SU-DHL-6 (cell line): ENCODE data around the gene NCOA4.
"Not testable (repeated sequence)": the region's sequence is repeated elsewhere in the genome, so short reads cannot be mapped to it uniquely, and the experiment has no call there.

Source experiments
- H2AFZ ChIP-seq: fragments of 200-600 bp; sonication (generic); 2 replicates; pipeline ENCODE4 v1.6.1; 2014; ENCODE audit warnings: low read depth, mild to moderate bottlenecking, moderate library complexity, mixed read lengths, antibody characterized with exemption, low read length; ENCODE audit not compliant: severe bottlenecking
- H3F3A ChIP-seq: fragments of 200-600 bp; shearing (Covaris generic); 2 replicates; pipeline ENCODE4 v1.6.0; 2016; ENCODE audit warnings: antibody characterized with exemption, mild to moderate bottlenecking; ENCODE audit not compliant: insufficient read depth
- H3K27ac ChIP-seq: fragments of 200-600 bp; sonication (generic); 2 replicates; pipeline ENCODE4 v1.5.1; 2016; ENCODE audit warnings: low read depth, mild to moderate bottlenecking, low read length, moderate library complexity, mixed read lengths
- H3K27me3 ChIP-seq: fragments of 200-600 bp; sonication (generic), shearing (Covaris generic); 2 replicates; pipeline ENCODE4 v1.6.0; 2014; ENCODE audit warnings: mild to moderate bottlenecking, low read length
- H3K36me3 ChIP-seq: fragments of 200-600 bp; sonication (generic); 2 replicates; pipeline ENCODE4 v1.6.1; 2014; ENCODE audit warnings: mild to moderate bottlenecking, low read length, mixed read lengths
- H3K4me2 ChIP-seq: fragments of 300-600, 200-600 bp; shearing (Covaris generic), sonication (generic); 2 replicates; pipeline ENCODE4 v1.6.0; 2014; ENCODE audit warnings: low read length, low read depth, mild to moderate bottlenecking; ENCODE audit not compliant: poor library complexity, severe bottlenecking
- H3K4me3 ChIP-seq: fragments of 200-600 bp; sonication (generic); 2 replicates; pipeline ENCODE4 v1.5.1; 2014; ENCODE audit warnings: antibody characterized with exemption, low read length, mild to moderate bottlenecking, mixed read lengths; ENCODE audit not compliant: insufficient read depth, poor library complexity, severe bottlenecking
- H3K79me2 ChIP-seq: fragments of 200-600 bp; sonication (generic); 2 replicates; pipeline ENCODE4 v1.6.1; 2014; ENCODE audit warnings: mild to moderate bottlenecking, low read length, moderate library complexity; ENCODE audit not compliant: insufficient read depth
- H3K9ac ChIP-seq: fragments of 200-600 bp; sonication (generic); 2 replicates; pipeline ENCODE4 v1.7.0; 2014; ENCODE audit warnings: mild to moderate bottlenecking, low read length
- H3K9me2 ChIP-seq: fragments of 200-600 bp; sonication (generic); replicated peaks from 2 replicates; pipeline ENCODE4 v1.6.1; 2014; ENCODE audit warnings: low read length; ENCODE audit not compliant: insufficient read depth
- H3K9me3 ChIP-seq: fragments of 200-600 bp; sonication (generic); 2 replicates; pipeline ENCODE4 v1.6.1; 2014; ENCODE audit warnings: low read length, mixed read lengths; ENCODE audit not compliant: insufficient read depth
- H4K20me1 ChIP-seq: fragments of 200-600 bp; sonication (generic); 2 replicates; pipeline ENCODE4 v1.6.1; 2014; ENCODE audit warnings: low read depth, mild to moderate bottlenecking, antibody characterized with exemption, low read length, moderate library complexity, mixed read lengths

The NCOA4 gene

DNA sequence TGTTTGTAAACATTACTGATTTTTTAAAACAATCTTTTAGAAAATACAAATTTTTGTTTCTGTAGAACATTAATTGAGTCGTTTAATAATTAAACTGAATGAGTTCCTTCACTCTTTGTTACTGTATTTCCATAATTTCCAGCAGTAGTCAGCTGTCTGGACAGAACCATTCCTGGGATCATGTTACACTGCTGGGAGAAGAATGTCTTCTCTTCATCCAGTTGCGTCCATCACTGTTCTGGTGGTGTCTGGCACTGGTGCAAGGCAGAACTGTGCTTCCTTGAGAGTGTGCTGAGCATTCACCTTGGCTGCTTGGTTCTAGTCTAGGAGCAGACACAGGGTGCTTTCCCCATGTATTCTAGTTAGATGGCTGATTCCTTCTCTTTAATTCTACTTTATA lies 46.0 kb downstream of the NCOA4 start:
- H3F3A ChIP-seq, H4K20me1 ChIP-seq, H3K4me3 ChIP-seq, H3K9me2 ChIP-seq, H2AFZ ChIP-seq, H3K9ac ChIP-seq, H3K36me3 ChIP-seq, H3K4me2 ChIP-seq, H3K27me3 ChIP-seq, H3K27ac ChIP-seq, H3K79me2 ChIP-seq, H3K9me3 ChIP-seq: not testable (repeated sequence)

DNA sequence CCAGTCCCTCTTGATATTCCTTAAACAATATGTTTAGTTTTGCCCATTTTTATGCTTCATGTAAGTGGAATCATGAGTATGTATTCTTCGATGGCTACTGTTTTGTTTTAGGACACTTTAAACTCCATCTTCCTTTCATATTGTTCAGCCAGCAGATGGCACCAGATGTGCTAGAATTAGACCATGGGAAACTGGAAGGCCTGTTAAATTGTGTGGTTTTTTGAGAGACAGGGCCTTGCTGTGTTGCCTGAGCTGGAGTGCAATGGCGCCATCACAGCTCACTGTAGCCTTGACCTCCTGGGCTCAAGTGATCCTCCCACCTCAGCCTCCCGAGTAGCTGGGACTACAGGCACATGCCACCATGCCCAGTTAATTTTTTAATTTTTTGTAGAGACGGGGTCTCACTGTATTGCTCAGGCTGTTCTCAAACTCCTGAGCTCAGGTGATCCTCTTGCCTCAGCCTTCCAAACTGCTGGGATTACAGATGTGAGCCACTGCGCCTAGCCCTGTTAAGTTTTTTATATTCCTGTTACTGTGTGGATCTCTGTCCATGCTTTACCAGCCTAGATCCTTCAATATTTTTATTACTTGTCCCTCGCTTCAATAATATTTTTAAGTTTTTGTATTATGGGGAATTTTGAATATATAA lies 46.8 kb downstream of the NCOA4 start:
- not testable (repeated sequence) for H3K27me3 ChIP-seq, H3K36me3 ChIP-seq, H3F3A ChIP-seq, H3K9me2 ChIP-seq, H2AFZ ChIP-seq, H3K27ac ChIP-seq, H3K9me3 ChIP-seq, H3K9ac ChIP-seq, H4K20me1 ChIP-seq, H3K79me2 ChIP-seq, H3K4me3 ChIP-seq, H3K4me2 ChIP-seq

DNA sequence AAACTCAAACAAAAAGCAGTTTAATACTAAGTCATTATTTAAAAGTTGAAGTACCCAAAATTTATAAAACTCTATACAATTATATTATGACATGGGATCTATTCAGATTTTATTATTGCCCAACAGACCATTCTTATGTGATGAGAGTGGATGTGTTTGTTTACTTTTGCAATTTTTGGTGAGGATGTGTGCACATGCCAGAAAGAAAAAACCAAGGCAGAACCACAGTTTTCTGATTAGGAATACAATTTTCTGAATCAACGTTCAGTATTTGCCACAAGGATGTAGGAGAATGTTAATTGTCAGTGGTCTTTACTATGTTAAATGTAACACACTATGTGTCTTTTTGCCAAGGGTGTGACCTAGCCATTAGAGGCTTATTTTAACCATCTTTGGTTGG lies 49.1 kb downstream of the NCOA4 start:
- not testable (repeated sequence) for H3K9me2 ChIP-seq, H3K9me3 ChIP-seq, H4K20me1 ChIP-seq, H3K9ac ChIP-seq, H3K27ac ChIP-seq, H3K36me3 ChIP-seq, H3K4me3 ChIP-seq, H3F3A ChIP-seq, H3K4me2 ChIP-seq, H2AFZ ChIP-seq, H3K27me3 ChIP-seq
- H3K79me2 ChIP-seq, result peaks cover 12% of the 10 kb centered on the region; the same call in 1 of the 2 replicates

DNA sequence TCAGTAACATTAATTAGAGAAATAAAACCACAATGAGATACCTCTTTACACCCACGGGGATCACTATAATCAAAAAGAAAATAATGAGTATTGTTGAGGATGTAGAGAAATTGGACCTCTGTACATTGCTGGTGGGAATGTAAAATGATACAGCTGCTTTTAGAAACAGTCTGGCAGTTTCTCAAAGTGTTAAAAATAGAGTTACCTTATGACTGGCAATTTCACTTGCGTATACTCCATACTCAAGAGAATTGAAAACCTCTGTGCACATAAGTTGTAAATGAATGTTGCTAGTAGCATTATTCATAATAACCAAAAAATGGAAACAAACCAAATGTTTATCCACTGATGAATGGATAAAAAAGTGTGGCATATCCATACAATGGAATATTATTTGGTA lies 51.9 kb downstream of the NCOA4 start:
- not testable (repeated sequence) for H3K27me3 ChIP-seq, H3K27ac ChIP-seq, H3K4me3 ChIP-seq, H3K9me2 ChIP-seq, H2AFZ ChIP-seq, H4K20me1 ChIP-seq, H3K4me2 ChIP-seq, H3K9ac ChIP-seq, H3F3A ChIP-seq, H3K36me3 ChIP-seq, H3K9me3 ChIP-seq
- H3K79me2 ChIP-seq, result peaks cover 31% of the 10 kb centered on the region

DNA sequence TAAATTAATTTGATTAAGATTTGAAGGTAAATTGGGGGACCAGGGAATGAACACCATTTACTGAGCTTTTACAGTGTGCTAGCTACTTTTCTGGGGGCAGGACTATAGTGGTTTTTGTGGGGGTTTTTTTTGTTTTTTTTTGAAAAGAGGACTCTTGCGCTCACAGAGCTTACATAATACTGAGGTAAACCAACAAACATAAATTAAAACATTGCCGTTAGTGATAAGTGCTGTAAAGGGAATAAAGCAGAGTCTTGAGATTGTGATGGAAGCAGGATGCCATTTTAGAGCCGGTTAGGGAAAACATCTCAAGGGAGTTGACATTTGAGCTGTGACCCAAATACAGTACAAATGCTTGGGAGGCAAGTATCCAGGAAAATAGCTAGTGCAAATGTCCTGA lies 56.4 kb downstream of the NCOA4 start:
- not testable (repeated sequence) for H3K4me3 ChIP-seq, H4K20me1 ChIP-seq, H2AFZ ChIP-seq, H3K9me2 ChIP-seq, H3K27me3 ChIP-seq, H3K9me3 ChIP-seq, H3F3A ChIP-seq, H3K36me3 ChIP-seq, H3K9ac ChIP-seq, H3K27ac ChIP-seq
- H3K79me2 ChIP-seq, result peaks cover 61% of the 10 kb centered on the region
- peak overlapping the region; percentile 87 for H3K4me2 ChIP-seq

DNA sequence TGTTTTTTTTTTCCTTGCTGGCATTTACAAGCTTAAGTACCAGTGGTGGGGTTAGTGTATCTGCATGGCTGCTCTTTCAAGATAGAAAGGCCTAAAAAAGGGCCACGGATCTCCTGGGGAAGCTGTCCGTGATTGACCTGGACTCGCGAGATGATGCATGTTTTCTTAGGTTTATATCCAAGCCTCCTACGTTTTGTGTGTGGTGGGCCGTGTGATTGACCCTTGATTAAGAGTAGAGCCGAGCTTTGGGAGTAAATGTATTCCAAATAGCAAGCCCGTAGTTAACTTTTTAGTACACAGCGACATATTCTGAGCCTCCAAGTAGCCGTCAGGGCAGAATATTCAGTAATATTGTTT lies 57.6 kb downstream of the NCOA4 start:
- H3K9me3 ChIP-seq, H3F3A ChIP-seq, H3K36me3 ChIP-seq, H4K20me1 ChIP-seq, H3K27me3 ChIP-seq, H3K9me2 ChIP-seq: not testable (repeated sequence)
- Histone ChIP-seq H3K79me2 (peaks cover 63% of the 10 kb centered on the region), H3K27ac (0 out of 2 replicates have a peak overlapping the region, but pooled peaks have one; percentile 32), H3K4me3 (peak overlapping the region; percentile 93), H3K4me2 (peak overlapping the region; percentile 87), H2AFZ (peak overlapping the region; percentile 71), H3K9ac (peak overlapping the region; percentile 81)

DNA sequence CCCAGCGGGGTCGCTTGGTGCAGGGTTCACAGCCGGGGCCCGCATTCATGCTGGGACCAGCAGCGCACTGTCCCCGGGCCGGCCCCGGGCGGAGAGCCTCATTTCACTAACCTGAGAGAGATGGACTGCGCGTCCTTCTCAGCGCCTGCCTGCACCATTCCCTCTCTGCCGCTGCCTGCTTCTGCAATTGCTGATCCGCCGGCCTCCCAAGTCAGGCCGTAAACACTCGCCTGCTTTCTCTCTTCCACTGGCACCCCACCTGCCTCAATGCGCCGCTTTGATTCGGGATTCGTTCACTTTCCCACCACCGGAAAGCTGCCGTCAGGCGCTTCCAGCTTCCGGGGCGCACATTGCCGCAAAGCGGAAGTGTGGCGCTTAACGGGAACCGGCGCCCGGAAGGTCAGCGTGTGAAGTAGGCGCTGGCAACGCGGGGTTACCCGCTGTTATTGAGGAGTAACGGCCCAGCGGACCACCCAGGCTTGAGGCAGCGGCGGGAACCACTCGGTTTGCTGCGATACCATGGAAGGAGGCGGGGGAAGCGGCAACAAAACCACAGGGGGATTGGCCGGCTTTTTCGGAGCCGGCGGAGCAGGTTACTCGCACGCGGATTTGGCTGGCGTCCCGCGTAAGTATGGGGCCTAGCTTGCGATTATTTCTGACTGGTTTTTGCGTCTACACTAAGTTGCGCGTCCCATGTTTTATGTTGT lies 58.2 kb downstream of the NCOA4 start, which contains the start of gene TIMM23:
Gene TIMM23, plus strand, starts transcription at position 384 of the 707 bp plus-strand sequence. Its CDS starts 136 bp downstream, at position 520.
- not testable (repeated sequence) for H4K20me1 ChIP-seq, H3K9me2 ChIP-seq, H3K9me3 ChIP-seq, H3K36me3 ChIP-seq, H3K27me3 ChIP-seq, H3F3A ChIP-seq
- peak within 1 kb of the TSS; percentile 87 for H3K4me2 ChIP-seq
- peak within 1 kb of the TSS; percentile 93 for H3K4me3 ChIP-seq
- peak within 1 kb of the TSS; percentile 81 for H3K9ac ChIP-seq
- peak within 1 kb of the TSS; percentile 71 for H2AFZ ChIP-seq
- H3K79me2 ChIP-seq, result peaks cover 65% of the 10 kb centered on the region
- peak within 1 kb of the TSS; percentile 32; the same call in 1 of the 2 replicates for H3K27ac ChIP-seq

DNA sequence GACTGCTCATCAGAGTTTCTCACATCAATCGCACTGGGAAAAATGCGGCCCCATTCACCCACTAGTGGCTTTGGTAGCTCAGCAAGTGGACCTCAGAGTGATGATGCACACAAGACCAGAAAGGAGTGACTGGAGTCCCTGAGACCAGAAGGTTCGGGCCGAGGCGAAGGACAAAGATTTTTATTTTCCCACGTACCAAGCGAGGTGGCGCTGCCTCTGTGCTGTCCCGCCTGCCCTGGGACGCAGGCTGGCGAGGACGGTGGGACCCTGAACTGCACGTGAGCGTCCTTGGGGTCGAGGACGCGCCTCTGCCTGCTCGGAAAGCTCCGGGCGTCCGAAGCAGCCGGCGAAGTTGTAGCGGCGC lies 58.7 kb downstream of the NCOA4 start:
- H3K9me2 ChIP-seq, H3K27ac ChIP-seq, H3F3A ChIP-seq, H2AFZ ChIP-seq, H3K27me3 ChIP-seq, H3K36me3 ChIP-seq, H3K9me3 ChIP-seq, H4K20me1 ChIP-seq: not testable (repeated sequence)
- Histone ChIP-seq H3K4me3 (peak overlapping the region; percentile 93), H3K79me2 (peaks cover 68% of the 10 kb centered on the region), H3K9ac (peak overlapping the region; percentile 81), H3K4me2 (peak overlapping the region; percentile 62)
